ENCODE measurements around the gene RFT1.

DNA sequence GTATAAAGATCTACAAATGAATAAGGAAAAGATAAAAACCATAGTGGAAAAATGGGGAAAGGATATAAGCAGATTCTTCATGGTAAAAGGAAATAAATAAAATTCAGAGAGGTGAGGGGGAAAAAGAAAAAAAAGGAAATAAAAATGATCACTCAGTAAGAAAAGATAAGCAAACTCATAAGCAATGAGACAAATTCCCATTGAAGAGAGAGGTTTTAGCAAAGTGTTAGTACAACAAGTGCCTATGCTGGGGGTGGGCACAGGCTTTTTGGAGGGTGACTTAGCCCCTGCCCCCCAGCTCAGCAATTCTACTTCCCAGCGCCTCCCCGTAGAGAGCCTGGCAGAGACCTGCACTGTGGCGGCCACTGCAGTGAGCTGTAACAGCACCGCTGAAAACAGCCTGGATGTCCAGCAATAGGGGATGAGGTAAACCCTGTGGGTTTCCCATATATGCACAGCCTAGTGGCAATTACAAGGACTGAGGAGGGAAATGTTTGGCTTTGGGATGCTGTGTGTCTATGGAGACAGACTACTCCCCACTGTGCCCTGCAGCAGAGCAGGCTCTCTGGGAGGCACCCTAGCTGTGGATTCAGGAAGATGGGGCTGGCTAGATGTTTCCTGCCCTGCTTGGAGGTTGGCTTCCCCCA, 60.7 kb downstream of the RFT1 start:
- TF ChIP-seq, protein P1, sequence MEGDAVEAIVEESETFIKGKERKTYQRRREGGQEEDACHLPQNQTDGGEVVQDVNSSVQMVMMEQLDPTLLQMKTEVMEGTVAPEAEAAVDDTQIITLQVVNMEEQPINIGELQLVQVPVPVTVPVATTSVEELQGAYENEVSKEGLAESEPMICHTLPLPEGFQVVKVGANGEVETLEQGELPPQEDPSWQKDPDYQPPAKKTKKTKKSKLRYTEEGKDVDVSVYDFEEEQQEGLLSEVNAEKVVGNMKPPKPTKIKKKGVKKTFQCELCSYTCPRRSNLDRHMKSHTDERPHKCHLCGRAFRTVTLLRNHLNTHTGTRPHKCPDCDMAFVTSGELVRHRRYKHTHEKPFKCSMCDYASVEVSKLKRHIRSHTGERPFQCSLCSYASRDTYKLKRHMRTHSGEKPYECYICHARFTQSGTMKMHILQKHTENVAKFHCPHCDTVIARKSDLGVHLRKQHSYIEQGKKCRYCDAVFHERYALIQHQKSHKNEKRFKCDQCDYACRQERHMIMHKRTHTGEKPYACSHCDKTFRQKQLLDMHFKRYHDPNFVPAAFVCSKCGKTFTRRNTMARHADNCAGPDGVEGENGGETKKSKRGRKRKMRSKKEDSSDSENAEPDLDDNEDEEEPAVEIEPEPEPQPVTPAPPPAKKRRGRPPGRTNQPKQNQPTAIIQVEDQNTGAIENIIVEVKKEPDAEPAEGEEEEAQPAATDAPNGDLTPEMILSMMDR (IDR thresholded peaks at IDR 0.05; ENCODE audit: borderline replicate concordance, extremely low read depth, low read length, poor library complexity, severe bottlenecking): no peak
- no peak for TF ChIP-seq EZH2 (IDR thresholded peaks at IDR 0.05; ENCODE audit: borderline replicate concordance, low read depth, low read length, severe bottlenecking)

Data from DND-41 (cell line).